Measurements from ENCODE around the gene CHD5. TPM values are rescaled to one million over a fixed set of nuclear protein-coding genes. Genes with fewer than 3 reads are reported as not detected.
A peak's percentile ranks its signal among the peaks of the same experiment; 100 is the strongest.

The CHD5 gene
- total RNA-seq, 1 experiment from 2014 or later, result 2.4 TPM

DNA sequence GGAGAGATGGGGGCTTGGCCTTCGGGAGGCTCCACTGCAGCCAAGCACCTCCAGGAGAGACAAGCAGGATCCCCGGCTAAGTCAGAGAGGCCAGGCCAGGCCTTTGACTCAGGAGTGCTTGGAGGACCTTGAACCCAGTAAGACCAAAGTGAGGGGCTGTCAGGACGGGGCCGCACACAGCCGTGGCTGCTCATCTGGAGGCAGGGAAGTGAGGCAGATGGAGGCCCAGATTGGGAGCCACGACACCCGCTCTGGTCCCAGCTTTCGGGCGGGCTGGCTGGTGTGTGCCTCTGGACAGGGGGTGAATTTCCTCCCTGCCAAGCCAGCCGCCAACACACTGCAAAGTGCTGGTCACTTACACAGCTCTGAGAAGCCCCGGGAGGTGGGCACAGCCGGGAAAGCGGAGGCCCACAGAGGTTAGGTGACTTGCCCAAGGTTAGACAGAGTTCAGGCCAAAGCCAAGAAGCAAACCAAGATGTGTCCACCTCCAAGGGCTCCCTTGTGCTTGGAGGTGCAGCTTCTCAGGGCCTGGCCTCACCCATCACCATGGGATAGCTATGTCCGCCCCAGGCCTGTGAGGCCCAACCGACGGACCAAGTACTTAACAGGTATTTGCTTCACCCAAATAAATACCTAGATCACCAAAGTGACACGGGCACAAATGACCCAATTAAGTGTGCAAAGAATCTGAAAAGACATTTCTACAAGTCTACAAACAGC, 58.3 kb downstream of the CHD5 start:
- H3K36me3 Mint-ChIP-seq, result no peaks in the 10 kb centered on the region
- DNase-seq (ENCODE audit: low spot score) (peak; percentile 7), ATAC-seq (no peak)
- H3K9me3 Mint-ChIP-seq, result peaks cover 10% of the 10 kb centered on the region
- POLR2A ChIA-PET, result no interaction called here
- TF ChIP-seq, protein P1, sequence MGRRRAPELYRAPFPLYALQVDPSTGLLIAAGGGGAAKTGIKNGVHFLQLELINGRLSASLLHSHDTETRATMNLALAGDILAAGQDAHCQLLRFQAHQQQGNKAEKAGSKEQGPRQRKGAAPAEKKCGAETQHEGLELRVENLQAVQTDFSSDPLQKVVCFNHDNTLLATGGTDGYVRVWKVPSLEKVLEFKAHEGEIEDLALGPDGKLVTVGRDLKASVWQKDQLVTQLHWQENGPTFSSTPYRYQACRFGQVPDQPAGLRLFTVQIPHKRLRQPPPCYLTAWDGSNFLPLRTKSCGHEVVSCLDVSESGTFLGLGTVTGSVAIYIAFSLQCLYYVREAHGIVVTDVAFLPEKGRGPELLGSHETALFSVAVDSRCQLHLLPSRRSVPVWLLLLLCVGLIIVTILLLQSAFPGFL (CRISPR knock-in tag; IDR thresholded peaks at IDR 0.05; ENCODE audit: borderline replicate concordance), result no peak
- TF ChIP-seq, protein P2, sequence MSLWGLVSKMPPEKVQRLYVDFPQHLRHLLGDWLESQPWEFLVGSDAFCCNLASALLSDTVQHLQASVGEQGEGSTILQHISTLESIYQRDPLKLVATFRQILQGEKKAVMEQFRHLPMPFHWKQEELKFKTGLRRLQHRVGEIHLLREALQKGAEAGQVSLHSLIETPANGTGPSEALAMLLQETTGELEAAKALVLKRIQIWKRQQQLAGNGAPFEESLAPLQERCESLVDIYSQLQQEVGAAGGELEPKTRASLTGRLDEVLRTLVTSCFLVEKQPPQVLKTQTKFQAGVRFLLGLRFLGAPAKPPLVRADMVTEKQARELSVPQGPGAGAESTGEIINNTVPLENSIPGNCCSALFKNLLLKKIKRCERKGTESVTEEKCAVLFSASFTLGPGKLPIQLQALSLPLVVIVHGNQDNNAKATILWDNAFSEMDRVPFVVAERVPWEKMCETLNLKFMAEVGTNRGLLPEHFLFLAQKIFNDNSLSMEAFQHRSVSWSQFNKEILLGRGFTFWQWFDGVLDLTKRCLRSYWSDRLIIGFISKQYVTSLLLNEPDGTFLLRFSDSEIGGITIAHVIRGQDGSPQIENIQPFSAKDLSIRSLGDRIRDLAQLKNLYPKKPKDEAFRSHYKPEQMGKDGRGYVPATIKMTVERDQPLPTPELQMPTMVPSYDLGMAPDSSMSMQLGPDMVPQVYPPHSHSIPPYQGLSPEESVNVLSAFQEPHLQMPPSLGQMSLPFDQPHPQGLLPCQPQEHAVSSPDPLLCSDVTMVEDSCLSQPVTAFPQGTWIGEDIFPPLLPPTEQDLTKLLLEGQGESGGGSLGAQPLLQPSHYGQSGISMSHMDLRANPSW (CRISPR knock-in tag; conservative IDR thresholded peaks at IDR 0.05; ENCODE audit: low read depth), result no peak
- TF ChIP-seq SP1 (CRISPR knock-in tag; conservative IDR thresholded peaks at IDR 0.05) (no peak), JUN (CRISPR knock-in tag; IDR thresholded peaks at IDR 0.05) (no peak), RELA (CRISPR knock-in tag; IDR thresholded peaks at IDR 0.05; ENCODE audit: borderline replicate concordance) (no peak), CREB1 (CRISPR knock-in tag; IDR thresholded peaks at IDR 0.05) (no peak), CBFB (CRISPR knock-in tag; IDR thresholded peaks at IDR 0.05; ENCODE audit: low read depth) (no peak), IRF2 (CRISPR knock-in tag; IDR thresholded peaks at IDR 0.05; ENCODE audit: borderline replicate concordance, low read depth) (no peak), ATF1 (CRISPR knock-in tag; IDR thresholded peaks at IDR 0.05) (no peak), ZNF263 (CRISPR knock-in tag; IDR thresholded peaks at IDR 0.05; ENCODE audit: low read depth) (no peak), KAT7 (CRISPR knock-in tag; IDR thresholded peaks at IDR 0.05; ENCODE audit: borderline replicate concordance) (no peak), NFYB (CRISPR knock-in tag; conservative IDR thresholded peaks at IDR 0.05; ENCODE audit: low read depth) (no peak), PRRX2 (CRISPR knock-in tag; IDR thresholded peaks at IDR 0.05) (no peak)
- TF ChIP-seq, protein P3, sequence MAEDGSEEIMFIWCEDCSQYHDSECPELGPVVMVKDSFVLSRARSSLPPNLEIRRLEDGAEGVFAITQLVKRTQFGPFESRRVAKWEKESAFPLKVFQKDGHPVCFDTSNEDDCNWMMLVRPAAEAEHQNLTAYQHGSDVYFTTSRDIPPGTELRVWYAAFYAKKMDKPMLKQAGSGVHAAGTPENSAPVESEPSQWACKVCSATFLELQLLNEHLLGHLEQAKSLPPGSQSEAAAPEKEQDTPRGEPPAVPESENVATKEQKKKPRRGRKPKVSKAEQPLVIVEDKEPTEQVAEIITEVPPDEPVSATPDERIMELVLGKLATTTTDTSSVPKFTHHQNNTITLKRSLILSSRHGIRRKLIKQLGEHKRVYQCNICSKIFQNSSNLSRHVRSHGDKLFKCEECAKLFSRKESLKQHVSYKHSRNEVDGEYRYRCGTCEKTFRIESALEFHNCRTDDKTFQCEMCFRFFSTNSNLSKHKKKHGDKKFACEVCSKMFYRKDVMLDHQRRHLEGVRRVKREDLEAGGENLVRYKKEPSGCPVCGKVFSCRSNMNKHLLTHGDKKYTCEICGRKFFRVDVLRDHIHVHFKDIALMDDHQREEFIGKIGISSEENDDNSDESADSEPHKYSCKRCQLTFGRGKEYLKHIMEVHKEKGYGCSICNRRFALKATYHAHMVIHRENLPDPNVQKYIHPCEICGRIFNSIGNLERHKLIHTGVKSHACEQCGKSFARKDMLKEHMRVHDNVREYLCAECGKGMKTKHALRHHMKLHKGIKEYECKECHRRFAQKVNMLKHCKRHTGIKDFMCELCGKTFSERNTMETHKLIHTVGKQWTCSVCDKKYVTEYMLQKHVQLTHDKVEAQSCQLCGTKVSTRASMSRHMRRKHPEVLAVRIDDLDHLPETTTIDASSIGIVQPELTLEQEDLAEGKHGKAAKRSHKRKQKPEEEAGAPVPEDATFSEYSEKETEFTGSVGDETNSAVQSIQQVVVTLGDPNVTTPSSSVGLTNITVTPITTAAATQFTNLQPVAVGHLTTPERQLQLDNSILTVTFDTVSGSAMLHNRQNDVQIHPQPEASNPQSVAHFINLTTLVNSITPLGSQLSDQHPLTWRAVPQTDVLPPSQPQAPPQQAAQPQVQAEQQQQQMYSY (CRISPR knock-in tag; IDR thresholded peaks at IDR 0.05), result no peak
- TF ChIP-seq, protein P4, sequence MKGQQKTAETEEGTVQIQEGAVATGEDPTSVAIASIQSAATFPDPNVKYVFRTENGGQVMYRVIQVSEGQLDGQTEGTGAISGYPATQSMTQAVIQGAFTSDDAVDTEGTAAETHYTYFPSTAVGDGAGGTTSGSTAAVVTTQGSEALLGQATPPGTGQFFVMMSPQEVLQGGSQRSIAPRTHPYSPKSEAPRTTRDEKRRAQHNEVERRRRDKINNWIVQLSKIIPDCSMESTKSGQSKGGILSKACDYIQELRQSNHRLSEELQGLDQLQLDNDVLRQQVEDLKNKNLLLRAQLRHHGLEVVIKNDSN (CRISPR knock-in tag; IDR thresholded peaks at IDR 0.05), result no peak
- TF ChIP-seq, protein P5, sequence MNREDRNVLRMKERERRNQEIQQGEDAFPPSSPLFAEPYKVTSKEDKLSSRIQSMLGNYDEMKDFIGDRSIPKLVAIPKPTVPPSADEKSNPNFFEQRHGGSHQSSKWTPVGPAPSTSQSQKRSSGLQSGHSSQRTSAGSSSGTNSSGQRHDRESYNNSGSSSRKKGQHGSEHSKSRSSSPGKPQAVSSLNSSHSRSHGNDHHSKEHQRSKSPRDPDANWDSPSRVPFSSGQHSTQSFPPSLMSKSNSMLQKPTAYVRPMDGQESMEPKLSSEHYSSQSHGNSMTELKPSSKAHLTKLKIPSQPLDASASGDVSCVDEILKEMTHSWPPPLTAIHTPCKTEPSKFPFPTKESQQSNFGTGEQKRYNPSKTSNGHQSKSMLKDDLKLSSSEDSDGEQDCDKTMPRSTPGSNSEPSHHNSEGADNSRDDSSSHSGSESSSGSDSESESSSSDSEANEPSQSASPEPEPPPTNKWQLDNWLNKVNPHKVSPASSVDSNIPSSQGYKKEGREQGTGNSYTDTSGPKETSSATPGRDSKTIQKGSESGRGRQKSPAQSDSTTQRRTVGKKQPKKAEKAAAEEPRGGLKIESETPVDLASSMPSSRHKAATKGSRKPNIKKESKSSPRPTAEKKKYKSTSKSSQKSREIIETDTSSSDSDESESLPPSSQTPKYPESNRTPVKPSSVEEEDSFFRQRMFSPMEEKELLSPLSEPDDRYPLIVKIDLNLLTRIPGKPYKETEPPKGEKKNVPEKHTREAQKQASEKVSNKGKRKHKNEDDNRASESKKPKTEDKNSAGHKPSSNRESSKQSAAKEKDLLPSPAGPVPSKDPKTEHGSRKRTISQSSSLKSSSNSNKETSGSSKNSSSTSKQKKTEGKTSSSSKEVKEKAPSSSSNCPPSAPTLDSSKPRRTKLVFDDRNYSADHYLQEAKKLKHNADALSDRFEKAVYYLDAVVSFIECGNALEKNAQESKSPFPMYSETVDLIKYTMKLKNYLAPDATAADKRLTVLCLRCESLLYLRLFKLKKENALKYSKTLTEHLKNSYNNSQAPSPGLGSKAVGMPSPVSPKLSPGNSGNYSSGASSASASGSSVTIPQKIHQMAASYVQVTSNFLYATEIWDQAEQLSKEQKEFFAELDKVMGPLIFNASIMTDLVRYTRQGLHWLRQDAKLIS (CRISPR knock-in tag; IDR thresholded peaks at IDR 0.05; ENCODE audit: borderline replicate concordance), result no peak
- TF ChIP-seq, protein P6, sequence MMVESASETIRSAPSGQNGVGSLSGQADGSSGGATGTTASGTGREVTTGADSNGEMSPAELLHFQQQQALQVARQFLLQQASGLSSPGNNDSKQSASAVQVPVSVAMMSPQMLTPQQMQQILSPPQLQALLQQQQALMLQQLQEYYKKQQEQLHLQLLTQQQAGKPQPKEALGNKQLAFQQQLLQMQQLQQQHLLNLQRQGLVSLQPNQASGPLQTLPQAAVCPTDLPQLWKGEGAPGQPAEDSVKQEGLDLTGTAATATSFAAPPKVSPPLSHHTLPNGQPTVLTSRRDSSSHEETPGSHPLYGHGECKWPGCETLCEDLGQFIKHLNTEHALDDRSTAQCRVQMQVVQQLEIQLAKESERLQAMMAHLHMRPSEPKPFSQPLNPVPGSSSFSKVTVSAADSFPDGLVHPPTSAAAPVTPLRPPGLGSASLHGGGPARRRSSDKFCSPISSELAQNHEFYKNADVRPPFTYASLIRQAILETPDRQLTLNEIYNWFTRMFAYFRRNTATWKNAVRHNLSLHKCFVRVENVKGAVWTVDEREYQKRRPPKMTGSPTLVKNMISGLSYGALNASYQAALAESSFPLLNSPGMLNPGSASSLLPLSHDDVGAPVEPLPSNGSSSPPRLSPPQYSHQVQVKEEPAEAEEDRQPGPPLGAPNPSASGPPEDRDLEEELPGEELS (CRISPR knock-in tag; IDR thresholded peaks at IDR 0.05), result no peak
- TF ChIP-seq, protein P7, sequence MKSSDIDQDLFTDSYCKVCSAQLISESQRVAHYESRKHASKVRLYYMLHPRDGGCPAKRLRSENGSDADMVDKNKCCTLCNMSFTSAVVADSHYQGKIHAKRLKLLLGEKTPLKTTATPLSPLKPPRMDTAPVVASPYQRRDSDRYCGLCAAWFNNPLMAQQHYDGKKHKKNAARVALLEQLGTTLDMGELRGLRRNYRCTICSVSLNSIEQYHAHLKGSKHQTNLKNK (CRISPR knock-in tag; IDR thresholded peaks at IDR 0.05), result no peak
- no peak overlapping the region for H3K4me3 Mint-ChIP-seq
- 0 out of 2 replicates have a peak, but pooled peaks cover 3% of the 10 kb centered on the region for H3K4me1 Mint-ChIP-seq
- H3K27me3 Mint-ChIP-seq (ENCODE audit: low read depth), result peaks cover 8% of the 10 kb centered on the region
- CTCF ChIA-PET, result no interaction called here
- H3K27ac Mint-ChIP-seq, result no peak overlapping the region
